Measurements from ENCODE around the gene C19orf53. TPM values are rescaled to one million over a fixed set of nuclear protein-coding genes. Genes with fewer than 3 reads are reported as not detected.
A peak's percentile ranks its signal among the peaks of the same experiment; 100 is the strongest.

C19orf53 gene
- total and polyA plus RNA-seq, 2 donors (not counting 1 experiment from before 2014, with no cell fraction given), result 58.8 to 146 TPM

- DNase-seq (ENCODE audit: low read depth in 2 of 2), result no peak
- no peak overlapping the region for H2AFZ ChIP-seq (ENCODE audit: low read length)
- H3K4me1 ChIP-seq (ENCODE audit: control insufficient read depth, extremely low read depth, insufficient read depth, low read length), result peaks cover 7% of the 10 kb centered on the region
- H3K27ac ChIP-seq (ENCODE audit: insufficient read depth, low read length), result no peak overlapping the region
- H3K9me3 ChIP-seq (ENCODE audit: control insufficient read depth, insufficient read depth, low read depth, low read length), result no peaks in the 10 kb centered on the region
- H3K36me3 ChIP-seq (ENCODE audit: control insufficient read depth, insufficient read depth, low read length), result peaks cover 7% of the 10 kb centered on the region
- H3K4me2 ChIP-seq (ENCODE audit: extremely low read depth, insufficient read depth, low read length), result no peak overlapping the region
- H4K20me1 ChIP-seq (ENCODE audit: control insufficient read depth, extremely low read depth, insufficient read depth, low read length), result no peaks in the 10 kb centered on the region
- peaks cover 9% of the 10 kb centered on the region for H3K79me2 ChIP-seq (ENCODE audit: control insufficient read depth, insufficient read depth, low read length)
- no peak overlapping the region for H3K9ac ChIP-seq (ENCODE audit: insufficient read depth, low read length)
- H3K27me3 ChIP-seq (ENCODE audit: control insufficient read depth, insufficient read depth, low read length), result no peaks in the 10 kb centered on the region
- H3K4me3 ChIP-seq (replicated peaks in 1 of 4; ENCODE audit: control extremely low read depth in 1 of 4, insufficient read depth in 1 of 4, low read depth in 3 of 4, low read length in 4 of 4), result no peak overlapping the region
- TF ChIP-seq, protein P1, sequence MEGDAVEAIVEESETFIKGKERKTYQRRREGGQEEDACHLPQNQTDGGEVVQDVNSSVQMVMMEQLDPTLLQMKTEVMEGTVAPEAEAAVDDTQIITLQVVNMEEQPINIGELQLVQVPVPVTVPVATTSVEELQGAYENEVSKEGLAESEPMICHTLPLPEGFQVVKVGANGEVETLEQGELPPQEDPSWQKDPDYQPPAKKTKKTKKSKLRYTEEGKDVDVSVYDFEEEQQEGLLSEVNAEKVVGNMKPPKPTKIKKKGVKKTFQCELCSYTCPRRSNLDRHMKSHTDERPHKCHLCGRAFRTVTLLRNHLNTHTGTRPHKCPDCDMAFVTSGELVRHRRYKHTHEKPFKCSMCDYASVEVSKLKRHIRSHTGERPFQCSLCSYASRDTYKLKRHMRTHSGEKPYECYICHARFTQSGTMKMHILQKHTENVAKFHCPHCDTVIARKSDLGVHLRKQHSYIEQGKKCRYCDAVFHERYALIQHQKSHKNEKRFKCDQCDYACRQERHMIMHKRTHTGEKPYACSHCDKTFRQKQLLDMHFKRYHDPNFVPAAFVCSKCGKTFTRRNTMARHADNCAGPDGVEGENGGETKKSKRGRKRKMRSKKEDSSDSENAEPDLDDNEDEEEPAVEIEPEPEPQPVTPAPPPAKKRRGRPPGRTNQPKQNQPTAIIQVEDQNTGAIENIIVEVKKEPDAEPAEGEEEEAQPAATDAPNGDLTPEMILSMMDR (conservative IDR thresholded peaks at IDR 0.05 in 1 of 2, IDR thresholded peaks at IDR 0.05 in 1 of 2; ENCODE audit: low read depth in 1 of 2, low read length in 2 of 2), result no peak
- TF ChIP-seq EZH2 (IDR thresholded peaks at IDR 0.05; ENCODE audit: low read length, missing control alignments), result no peak
These were observed 25.4 kb downstream of the C19orf53 start for GRCh38 chr19:13799669-13800068.

DNA sequence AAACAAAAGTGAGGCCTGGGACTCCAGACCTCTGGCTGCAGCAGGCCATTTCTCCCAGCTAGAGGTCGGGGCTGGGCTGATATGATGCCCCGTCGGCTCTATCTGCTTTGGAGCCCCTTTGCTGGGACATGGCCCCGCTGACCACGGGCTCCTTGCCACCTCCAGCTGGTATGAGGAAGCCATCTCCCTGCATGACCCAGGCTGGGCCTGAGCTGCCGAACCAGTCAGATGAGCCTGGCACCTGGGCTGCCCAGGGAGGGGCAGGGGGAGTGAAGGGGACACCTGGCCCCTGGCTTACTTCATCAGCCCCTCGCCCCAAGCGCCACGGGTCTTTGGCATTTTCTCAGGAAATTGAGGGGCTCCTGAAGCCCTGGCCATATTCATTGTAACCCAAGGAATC, 28.8 kb downstream of the C19orf53 start:
- Histone ChIP-seq H2AFZ (ENCODE audit: low read length) (no peak overlapping the region), H3K9me3 (ENCODE audit: control insufficient read depth, insufficient read depth, low read depth, low read length) (no peaks in the 10 kb centered on the region), H3K27ac (ENCODE audit: insufficient read depth, low read length) (no peak overlapping the region), H3K4me3 (replicated peaks in 1 of 4; ENCODE audit: control extremely low read depth in 1 of 4, insufficient read depth in 1 of 4, low read depth in 3 of 4, low read length in 4 of 4) (no peak overlapping the region), H3K36me3 (ENCODE audit: control insufficient read depth, insufficient read depth, low read length) (peaks cover 12% of the 10 kb centered on the region), H3K27me3 (ENCODE audit: control insufficient read depth, insufficient read depth, low read length) (no peaks in the 10 kb centered on the region), H3K4me2 (ENCODE audit: extremely low read depth, insufficient read depth, low read length) (no peak overlapping the region), H3K4me1 (ENCODE audit: control insufficient read depth, extremely low read depth, insufficient read depth, low read length) (peaks cover 2% of the 10 kb centered on the region), H3K9ac (ENCODE audit: insufficient read depth, low read length) (no peak overlapping the region), H4K20me1 (ENCODE audit: control insufficient read depth, extremely low read depth, insufficient read depth, low read length) (no peaks in the 10 kb centered on the region), H3K79me2 (ENCODE audit: control insufficient read depth, insufficient read depth, low read length) (no peaks in the 10 kb centered on the region)
- no peak for TF ChIP-seq EZH2 (IDR thresholded peaks at IDR 0.05; ENCODE audit: low read length, missing control alignments)
- no peak for DNase-seq (ENCODE audit: low read depth in 2 of 2)

DNA sequence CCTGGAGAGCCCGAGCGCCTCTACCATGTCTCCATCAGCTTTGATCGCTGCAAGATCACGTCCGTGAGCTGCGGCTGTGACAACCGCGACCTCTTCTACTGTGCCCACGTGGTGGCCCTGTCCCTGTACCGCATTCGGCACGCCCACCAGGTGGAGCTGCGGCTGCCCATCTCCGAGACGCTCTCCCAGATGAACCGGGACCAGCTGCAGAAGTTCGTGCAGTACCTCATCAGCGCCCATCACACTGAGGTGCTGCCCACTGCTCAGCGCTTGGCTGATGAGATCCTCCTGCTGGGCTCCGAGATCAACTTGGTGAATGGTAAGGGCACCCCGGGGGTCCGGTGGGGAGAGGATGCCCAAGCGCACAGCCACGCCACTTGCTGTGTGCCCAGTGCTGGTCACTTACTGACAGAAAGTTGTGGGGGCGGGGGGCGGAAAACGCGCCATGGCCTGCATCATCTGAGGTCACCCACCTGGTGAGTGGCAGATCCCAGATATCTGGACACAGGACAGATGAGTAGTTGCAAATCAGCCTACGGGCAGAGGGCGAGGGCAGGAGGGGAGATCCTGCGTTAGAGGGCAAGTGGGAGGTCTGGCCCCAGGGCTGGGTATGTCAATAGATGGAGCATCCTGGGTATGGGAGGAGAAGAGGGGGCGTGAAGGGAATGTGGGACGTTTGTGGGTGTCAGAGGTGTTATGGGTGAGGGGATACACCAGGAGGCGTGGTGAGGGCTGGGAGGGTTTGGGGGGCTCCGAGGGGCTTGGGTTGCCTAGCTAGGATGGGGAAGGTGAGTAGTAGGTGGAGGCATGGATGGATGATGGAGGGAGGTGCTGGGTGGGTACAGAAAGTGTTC, 30.8 kb downstream of the C19orf53 start:
- TF ChIP-seq EZH2 (IDR thresholded peaks at IDR 0.05; ENCODE audit: low read length, missing control alignments), result no peak
- TF ChIP-seq, protein P1 (conservative IDR thresholded peaks at IDR 0.05 in 1 of 2, IDR thresholded peaks at IDR 0.05 in 1 of 2; ENCODE audit: low read depth in 1 of 2, low read length in 2 of 2), result peak; percentile 21 to 29
- peaks cover 18% of the 10 kb centered on the region for H3K36me3 ChIP-seq (ENCODE audit: control insufficient read depth, insufficient read depth, low read length)
- H3K9ac ChIP-seq (ENCODE audit: insufficient read depth, low read length), result no peak overlapping the region
- no peak overlapping the region for H2AFZ ChIP-seq (ENCODE audit: low read length)
- H3K27me3 ChIP-seq (ENCODE audit: control insufficient read depth, insufficient read depth, low read length), result no peaks in the 10 kb centered on the region
- H3K79me2 ChIP-seq (ENCODE audit: control insufficient read depth, insufficient read depth, low read length), result no peaks in the 10 kb centered on the region
- H4K20me1 ChIP-seq (ENCODE audit: control insufficient read depth, extremely low read depth, insufficient read depth, low read length), result no peaks in the 10 kb centered on the region
- H3K4me1 ChIP-seq (ENCODE audit: control insufficient read depth, extremely low read depth, insufficient read depth, low read length), result no peaks in the 10 kb centered on the region
- no peak for DNase-seq (ENCODE audit: low read depth in 2 of 2)
- H3K4me3 ChIP-seq (replicated peaks in 1 of 4; ENCODE audit: control extremely low read depth in 1 of 4, insufficient read depth in 1 of 4, low read depth in 3 of 4, low read length in 4 of 4), result no peak overlapping the region
- no peak overlapping the region for H3K4me2 ChIP-seq (ENCODE audit: extremely low read depth, insufficient read depth, low read length)
- no peaks in the 10 kb centered on the region for H3K9me3 ChIP-seq (ENCODE audit: control insufficient read depth, insufficient read depth, low read depth, low read length)
- H3K27ac ChIP-seq (ENCODE audit: insufficient read depth, low read length), result no peak overlapping the region

Data from fibroblast of lung (primary cell).